ENCODE data around the gene DLEC1.

The DLEC1 gene

GRCh38 chr3:38111201-38111600 is 72.2 kb downstream of the DLEC1 start:
- DNase-seq (ENCODE audit: insufficient read length) (no peak), FAIRE-seq (no peak)
- TF ChIP-seq POLR2AphosphoS5 (IDR thresholded peaks at IDR 0.05; ENCODE audit: low read depth, low read length) (no peak), TAF1 (IDR thresholded peaks at IDR 0.05; ENCODE audit: borderline replicate concordance, low read depth, low read length) (no peak), POLR2A (IDR thresholded peaks at IDR 0.05; ENCODE audit: low read depth, low read length) (no peak)

GRCh38 chr3:38111696-38112377 is 72.8 kb downstream of the DLEC1 start:
- FAIRE-seq (no peak), DNase-seq (ENCODE audit: insufficient read length) (no peak)
- TF ChIP-seq POLR2A (IDR thresholded peaks at IDR 0.05; ENCODE audit: low read depth, low read length) (no peak), TAF1 (IDR thresholded peaks at IDR 0.05; ENCODE audit: borderline replicate concordance, low read depth, low read length) (no peak), POLR2AphosphoS5 (IDR thresholded peaks at IDR 0.05; ENCODE audit: low read depth, low read length) (no peak)

DNA sequence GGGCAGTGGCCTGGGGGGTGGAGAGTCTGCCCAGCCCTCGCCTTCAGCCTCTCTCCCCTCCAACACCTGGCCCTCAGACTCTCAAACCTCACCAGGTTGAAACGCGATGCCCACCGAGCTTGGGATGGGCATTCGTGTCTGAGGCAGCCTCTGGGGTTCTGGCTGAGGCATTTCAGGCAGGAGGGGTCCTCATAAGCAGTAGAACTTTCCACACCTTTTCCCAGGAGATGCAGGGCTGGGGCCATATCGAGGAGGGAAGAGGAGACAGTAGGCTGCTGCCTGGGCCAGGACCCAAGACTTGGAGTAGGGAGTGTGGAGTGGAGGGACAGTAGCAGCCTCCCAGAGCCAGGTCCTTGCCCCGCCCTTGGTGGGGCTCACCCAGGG is 73.4 kb downstream of the DLEC1 start:
- FAIRE-seq (no peak), DNase-seq (ENCODE audit: insufficient read length) (no peak)
- no peak for TF ChIP-seq POLR2AphosphoS5 (IDR thresholded peaks at IDR 0.05; ENCODE audit: low read depth, low read length)
- TF ChIP-seq TAF1 (IDR thresholded peaks at IDR 0.05; ENCODE audit: borderline replicate concordance, low read depth, low read length), result no peak
- no peak for TF ChIP-seq POLR2A (IDR thresholded peaks at IDR 0.05; ENCODE audit: low read depth, low read length)

DNA sequence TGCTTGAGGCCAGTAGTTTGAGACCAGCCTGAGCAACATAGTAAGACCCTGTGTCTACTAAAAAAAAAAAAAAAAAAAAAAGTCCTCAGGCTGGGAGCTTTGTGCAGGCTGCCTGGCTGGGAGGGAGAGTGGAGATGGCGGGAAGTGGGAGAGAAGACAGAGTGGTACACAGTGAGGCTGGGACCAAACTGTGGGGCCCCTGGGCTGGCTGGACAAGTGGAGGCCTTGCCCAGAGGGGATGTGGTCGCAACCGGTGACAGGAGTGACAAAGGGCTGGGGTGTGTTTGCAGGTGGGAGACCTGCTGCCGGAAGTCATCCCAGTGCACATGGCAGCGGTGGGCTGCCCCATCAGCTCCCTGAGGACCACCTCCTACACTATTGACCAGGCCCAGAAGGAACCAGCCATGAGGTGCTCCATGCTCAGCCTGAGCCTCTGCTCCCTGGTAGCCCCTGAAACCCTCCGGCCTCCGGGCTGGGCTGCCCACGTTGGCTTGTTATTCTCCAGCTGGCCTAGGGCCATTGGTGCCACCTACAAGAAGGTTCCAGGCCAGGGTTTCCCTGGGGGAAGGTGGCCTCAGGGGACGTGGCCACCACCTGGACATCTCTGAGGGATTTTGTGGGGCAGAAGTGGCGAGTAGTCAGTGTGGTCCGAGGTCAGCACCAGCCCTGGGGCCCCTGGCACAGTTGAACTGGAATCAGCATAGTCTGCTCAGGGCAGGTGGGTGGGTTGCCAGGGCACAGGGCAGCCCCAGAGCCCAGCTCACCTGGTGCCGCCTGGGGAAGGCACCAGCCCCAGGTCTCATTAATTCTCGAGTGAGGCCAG is 75.3 kb downstream of the DLEC1 start:
- FAIRE-seq, result no peak
- no peak for DNase-seq (ENCODE audit: insufficient read length)
- no peak for TF ChIP-seq POLR2AphosphoS5 (IDR thresholded peaks at IDR 0.05; ENCODE audit: low read depth, low read length)
- TF ChIP-seq POLR2A (IDR thresholded peaks at IDR 0.05; ENCODE audit: low read depth, low read length), result 0 out of 2 replicates have a peak, but pooled peaks have one; percentile 5

DNA sequence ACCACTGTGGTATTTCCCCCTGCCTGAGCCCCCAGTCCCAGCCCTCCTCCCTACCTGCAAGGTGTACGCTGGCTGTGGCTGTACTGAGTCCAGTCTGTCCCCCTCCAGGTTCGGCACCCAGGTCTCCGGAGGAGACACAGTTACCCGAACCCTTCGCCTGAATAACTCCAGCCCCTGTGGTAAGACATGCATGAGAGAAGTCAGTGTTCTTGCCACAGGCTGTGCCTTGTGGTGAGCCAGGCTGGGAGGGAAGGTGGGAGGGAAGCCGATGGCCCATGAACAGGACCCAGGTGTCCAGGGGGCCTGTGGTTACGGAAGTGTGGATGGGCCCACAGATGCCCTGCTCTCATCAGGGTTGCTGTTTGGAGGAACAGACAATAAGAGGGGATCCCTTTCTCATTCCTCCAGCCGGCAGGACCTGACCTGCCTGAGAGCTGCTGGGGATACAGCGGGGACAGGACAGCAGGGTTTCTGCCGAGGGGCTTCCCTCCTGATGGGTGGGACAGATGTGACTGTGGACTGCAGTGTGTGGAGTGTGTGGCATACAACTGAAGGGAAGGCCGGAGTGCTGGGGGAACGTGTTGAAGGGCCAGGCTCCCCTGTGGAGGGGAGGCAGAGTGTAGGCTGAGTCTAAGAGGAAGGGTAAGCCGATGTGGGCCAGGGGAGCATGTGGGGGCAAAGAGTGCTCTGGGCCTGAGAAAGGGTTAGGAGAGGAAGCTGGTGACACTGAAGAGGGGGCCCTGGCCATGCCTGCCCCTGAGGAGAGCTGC is 76.1 kb downstream of the DLEC1 start:
- no peak for DNase-seq (ENCODE audit: insufficient read length)
- TF ChIP-seq TAF1 (IDR thresholded peaks at IDR 0.05; ENCODE audit: borderline replicate concordance, low read depth, low read length), result no peak
- TF ChIP-seq POLR2A (IDR thresholded peaks at IDR 0.05; ENCODE audit: low read depth, low read length), result no peak
- TF ChIP-seq POLR2AphosphoS5 (IDR thresholded peaks at IDR 0.05; ENCODE audit: low read depth, low read length), result no peak
- FAIRE-seq, result no peak

- FAIRE-seq (no peak), DNase-seq (ENCODE audit: insufficient read length) (no peak)
- no peak for TF ChIP-seq POLR2AphosphoS5 (IDR thresholded peaks at IDR 0.05; ENCODE audit: low read depth, low read length)
- no peak for TF ChIP-seq TAF1 (IDR thresholded peaks at IDR 0.05; ENCODE audit: borderline replicate concordance, low read depth, low read length)
- no peak for TF ChIP-seq POLR2A (IDR thresholded peaks at IDR 0.05; ENCODE audit: low read depth, low read length)
Measured at GRCh38 chr3:38115645-38116427, 76.8 kb downstream of the DLEC1 start.

DNA sequence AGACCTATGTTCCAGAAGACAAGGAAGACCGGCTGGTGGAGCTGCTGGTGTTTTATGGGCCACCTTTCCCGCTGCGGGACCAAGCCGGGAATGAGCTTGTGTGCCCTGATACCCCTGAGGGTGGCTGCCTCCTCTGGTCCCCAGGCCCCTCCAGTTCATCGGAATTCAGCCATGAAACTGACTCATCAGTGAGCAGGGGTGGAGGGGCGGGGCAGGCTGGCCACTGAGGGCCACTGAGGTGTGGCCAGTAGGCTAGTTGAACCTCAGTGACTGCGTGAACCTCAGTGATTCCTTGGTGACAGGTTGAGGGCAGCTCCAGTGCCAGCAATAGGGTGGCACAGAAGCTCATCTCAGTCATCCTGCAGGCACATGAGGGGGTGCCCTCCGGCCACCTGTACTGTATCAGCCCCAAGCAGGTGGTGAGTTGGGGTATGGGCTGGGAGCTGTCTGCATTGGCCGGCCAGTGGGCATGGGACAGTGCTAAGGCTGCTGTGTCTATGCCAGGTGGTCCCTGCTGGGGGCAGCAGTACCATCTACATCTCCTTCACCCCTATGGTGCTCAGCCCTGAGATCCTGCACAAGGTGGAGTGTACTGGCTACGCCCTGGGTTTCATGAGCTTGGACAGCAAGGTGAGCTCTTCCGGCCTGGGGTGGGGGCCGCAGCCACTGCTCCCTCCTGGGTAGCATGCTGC is 77.6 kb downstream of the DLEC1 start:
- TF ChIP-seq POLR2AphosphoS5 (IDR thresholded peaks at IDR 0.05; ENCODE audit: low read depth, low read length) (no peak), TAF1 (IDR thresholded peaks at IDR 0.05; ENCODE audit: borderline replicate concordance, low read depth, low read length) (no peak), POLR2A (IDR thresholded peaks at IDR 0.05; ENCODE audit: low read depth, low read length) (no peak)
- DNase-seq (ENCODE audit: insufficient read length) (no peak), FAIRE-seq (no peak)

DNA sequence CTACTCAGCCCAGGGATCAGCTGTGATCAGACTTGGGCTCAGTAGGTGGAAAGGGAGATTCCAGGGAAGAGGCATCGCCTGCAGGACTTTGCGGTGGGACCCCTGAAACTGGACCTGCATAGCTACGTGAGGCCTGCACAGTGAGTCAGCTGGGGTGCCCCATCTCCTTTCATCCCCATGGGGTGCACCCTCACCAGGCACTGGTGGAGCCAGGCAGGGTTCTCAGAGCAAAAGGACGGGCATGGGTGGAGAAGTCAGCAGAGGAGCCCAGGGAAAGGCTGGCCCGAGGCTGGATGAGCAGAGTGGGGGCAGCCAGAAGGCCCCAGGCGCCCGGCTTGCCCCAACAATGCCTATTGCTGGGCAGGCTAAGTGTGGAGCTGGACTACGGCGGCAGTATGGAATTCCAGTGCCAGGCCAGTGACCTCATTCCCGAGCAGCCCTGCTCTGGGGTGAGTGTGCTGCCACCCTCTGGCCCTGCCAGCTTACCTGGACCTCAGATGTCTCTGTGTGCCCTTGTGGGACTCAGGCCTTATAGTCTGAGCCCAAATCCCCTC is 78.2 kb downstream of the DLEC1 start:
- DNase-seq (ENCODE audit: insufficient read length) (no peak), FAIRE-seq (no peak)
- TF ChIP-seq POLR2AphosphoS5 (IDR thresholded peaks at IDR 0.05; ENCODE audit: low read depth, low read length) (no peak), TAF1 (IDR thresholded peaks at IDR 0.05; ENCODE audit: borderline replicate concordance, low read depth, low read length) (no peak), POLR2A (IDR thresholded peaks at IDR 0.05; ENCODE audit: low read depth, low read length) (peak; percentile 26; the same call in 1 of the 2 replicates)

DNA sequence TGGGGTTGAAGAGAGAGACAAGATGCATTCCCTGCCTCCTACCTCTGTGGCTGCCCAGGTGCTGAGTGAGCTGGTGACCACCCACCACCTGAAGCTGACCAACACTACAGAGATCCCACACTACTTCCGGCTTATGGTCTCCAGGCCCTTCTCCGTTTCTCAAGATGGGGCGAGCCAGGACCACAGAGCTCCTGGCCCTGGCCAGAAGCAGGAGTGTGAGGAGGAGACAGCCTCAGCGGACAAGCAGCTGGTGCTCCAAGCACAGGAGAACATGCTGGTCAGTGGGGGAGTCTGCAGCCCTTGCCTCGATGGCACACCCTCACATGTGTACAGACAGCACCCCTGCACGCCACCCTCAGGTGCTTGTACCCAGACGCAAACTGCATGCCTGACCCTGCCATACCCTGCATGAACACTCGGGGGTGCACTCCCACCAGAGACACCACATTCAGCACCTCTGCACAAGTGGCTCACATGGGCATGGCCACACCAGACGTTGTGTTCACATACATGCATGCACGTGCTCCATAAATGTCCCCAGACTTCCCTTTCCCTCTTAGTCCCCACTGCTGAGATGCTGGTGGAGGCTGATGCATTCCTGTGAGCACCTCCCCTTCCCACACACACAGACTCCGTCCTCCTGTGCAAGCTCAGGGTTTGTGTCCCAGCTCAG is 78.9 kb downstream of the DLEC1 start:
- peak; percentile 76 for DNase-seq (ENCODE audit: insufficient read length)
- TF ChIP-seq TAF1 (IDR thresholded peaks at IDR 0.05; ENCODE audit: borderline replicate concordance, low read depth, low read length) (no peak), POLR2AphosphoS5 (IDR thresholded peaks at IDR 0.05; ENCODE audit: low read depth, low read length) (peak; percentile 45; the same call in 1 of the 2 replicates), POLR2A (IDR thresholded peaks at IDR 0.05; ENCODE audit: low read depth, low read length) (no peak; the same call in 1 of the 2 replicates)
- peak; percentile 79 for FAIRE-seq

All from GM12892 (cell line).